NB4 (cell line): ENCODE data around the gene WDR62.

Experiments used
- POLR2A ChIP-seq: IDR thresholded peaks from 2 replicates; pipeline ENCODE4 v1.6.1; 2011; ENCODE audit warnings: mild to moderate bottlenecking; ENCODE audit not compliant: insufficient read length; ENCODE audit errors: extremely low read depth
- TF ChIP-seq, protein P1 (sequence below): IDR thresholded peaks from one replicate; pipeline ENCODE4 v1.5.1; 2012; ENCODE audit warnings: low read depth, low read length

GRCh38 chr19:36103842-36104552 lies 49.3 kb downstream of the WDR62 start:
- no peak for TF ChIP-seq POLR2A
- TF ChIP-seq, protein P1, sequence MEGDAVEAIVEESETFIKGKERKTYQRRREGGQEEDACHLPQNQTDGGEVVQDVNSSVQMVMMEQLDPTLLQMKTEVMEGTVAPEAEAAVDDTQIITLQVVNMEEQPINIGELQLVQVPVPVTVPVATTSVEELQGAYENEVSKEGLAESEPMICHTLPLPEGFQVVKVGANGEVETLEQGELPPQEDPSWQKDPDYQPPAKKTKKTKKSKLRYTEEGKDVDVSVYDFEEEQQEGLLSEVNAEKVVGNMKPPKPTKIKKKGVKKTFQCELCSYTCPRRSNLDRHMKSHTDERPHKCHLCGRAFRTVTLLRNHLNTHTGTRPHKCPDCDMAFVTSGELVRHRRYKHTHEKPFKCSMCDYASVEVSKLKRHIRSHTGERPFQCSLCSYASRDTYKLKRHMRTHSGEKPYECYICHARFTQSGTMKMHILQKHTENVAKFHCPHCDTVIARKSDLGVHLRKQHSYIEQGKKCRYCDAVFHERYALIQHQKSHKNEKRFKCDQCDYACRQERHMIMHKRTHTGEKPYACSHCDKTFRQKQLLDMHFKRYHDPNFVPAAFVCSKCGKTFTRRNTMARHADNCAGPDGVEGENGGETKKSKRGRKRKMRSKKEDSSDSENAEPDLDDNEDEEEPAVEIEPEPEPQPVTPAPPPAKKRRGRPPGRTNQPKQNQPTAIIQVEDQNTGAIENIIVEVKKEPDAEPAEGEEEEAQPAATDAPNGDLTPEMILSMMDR, result no peak
